MCF 10A (cell line): ENCODE results near the gene CEP192. TPM values are rescaled to one million over a fixed set of nuclear protein-coding genes. Genes with fewer than 3 reads are reported as not detected.

ENCODE experiments used
- BruUV-seq: library from RNA; stranded (reverse); fragments of 400-500 nt; replicated peaks from 2 replicates; lab custom pipeline; 2021; lab: Mats Ljungman, UMichigan
- CTCF ChIA-PET: fragments of 300-600 bp; sonication (Branson Sonifier 250); formaldehyde crosslinking; extraction: SDS; loops from one replicate; lab custom pipeline; 2021; ENCODE audit warnings: antibody characterized with exemption, inconsistent platforms; lab: Yijun Ruan, JAX
- POLR2A ChIA-PET: fragments of 300-600, 350-650 bp; sonication (Branson Sonifier 250); formaldehyde crosslinking; extraction: SDS; loops from one replicate; lab custom pipeline; 2020; ENCODE audit warnings: antibody characterized with exemption, inconsistent platforms; lab: Yijun Ruan, JAX
- DNase-seq: peaks from one replicate; pipeline ENCODE4 v3.0.0-alpha.2; 2018; ENCODE audit not compliant: unreplicated experiment
- H3K27ac Mint-ChIP-seq: one replicate; pipeline ENCODE4 v1.8.0; 2022; ENCODE audit warnings: mild to moderate bottlenecking, low read depth, mixed read lengths; ENCODE audit not compliant: unreplicated experiment
- H3K27me3 Mint-ChIP-seq: one replicate; pipeline ENCODE4 v1.8.0; 2022; ENCODE audit warnings: mixed read lengths; ENCODE audit not compliant: insufficient read depth, unreplicated experiment
- H3K36me3 Mint-ChIP-seq: one replicate; pipeline ENCODE4 v1.8.0; 2022; ENCODE audit warnings: mild to moderate bottlenecking, moderate library complexity, mixed read lengths; ENCODE audit not compliant: insufficient read depth, unreplicated experiment
- H3K4me1 Mint-ChIP-seq: one replicate; pipeline ENCODE4 v1.8.0; 2022; ENCODE audit warnings: mixed read lengths; ENCODE audit not compliant: insufficient read depth, unreplicated experiment
- H3K4me3 Mint-ChIP-seq: one replicate; pipeline ENCODE4 v1.8.0; 2022; ENCODE audit warnings: mild to moderate bottlenecking, moderate library complexity, mixed read lengths; ENCODE audit not compliant: unreplicated experiment
- H3K9me3 Mint-ChIP-seq: one replicate; pipeline ENCODE4 v1.8.0; 2022; ENCODE audit warnings: mixed read lengths; ENCODE audit not compliant: unreplicated experiment
- intact Hi-C: fragments of 100-400 bp; cut with micrococcal nuclease; formaldehyde crosslinking; loops from 2 replicates; pipeline ENCODE4 v1.14.1; 2022
- total RNA-seq: library from RNA; stranded (reverse); gene quantifications from 2 replicates; pipeline ENCODE4 v1.2.3, GENCODE V29; 2022
- TF ChIP-seq, protein P1 (sequence below): fragments of 200-600 bp; IDR thresholded peaks from one replicate; pipeline ENCODE4 v1.8.0; 2022; ENCODE audit warnings: antibody characterized with exemption, mild to moderate bottlenecking; ENCODE audit not compliant: unreplicated experiment

The CEP192 gene
- total RNA-seq, 1 experiment from 2014 or later, result 14.3 TPM

DNA sequence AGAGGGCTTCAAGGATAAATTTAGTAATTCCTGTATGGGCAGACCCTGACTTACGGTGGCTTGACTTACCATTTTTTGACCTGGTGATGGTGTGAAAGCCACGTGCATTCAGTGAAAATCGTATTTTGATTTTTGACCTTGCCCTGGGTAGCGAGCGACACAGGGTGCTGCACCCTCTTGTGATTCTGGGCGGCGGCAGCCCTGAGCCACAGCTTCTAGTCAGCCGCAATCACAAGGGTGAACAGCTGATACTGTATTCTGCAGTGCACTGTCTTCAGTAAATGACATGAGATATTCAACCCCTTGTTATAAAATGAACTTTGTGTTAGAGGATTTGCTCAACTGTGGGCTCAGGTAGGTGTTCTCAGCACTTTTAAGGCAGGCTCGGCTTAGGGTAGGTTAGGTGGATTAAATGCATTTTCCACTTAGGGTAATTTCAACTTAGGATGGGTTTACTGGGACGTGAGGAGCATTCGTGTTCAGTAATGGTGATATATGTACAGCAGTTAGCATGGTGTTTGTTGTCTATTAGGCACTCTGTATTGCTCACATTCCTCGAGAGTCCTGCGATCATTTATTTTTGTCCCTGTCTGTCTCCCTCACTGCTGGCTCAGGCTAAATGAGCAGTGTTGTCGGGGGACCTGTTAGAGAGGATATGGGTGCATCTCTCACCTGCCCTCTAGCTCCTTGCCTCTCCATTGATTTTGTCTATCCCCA lies 109.9 kb downstream of the CEP192 start:
- TF ChIP-seq, protein P1, sequence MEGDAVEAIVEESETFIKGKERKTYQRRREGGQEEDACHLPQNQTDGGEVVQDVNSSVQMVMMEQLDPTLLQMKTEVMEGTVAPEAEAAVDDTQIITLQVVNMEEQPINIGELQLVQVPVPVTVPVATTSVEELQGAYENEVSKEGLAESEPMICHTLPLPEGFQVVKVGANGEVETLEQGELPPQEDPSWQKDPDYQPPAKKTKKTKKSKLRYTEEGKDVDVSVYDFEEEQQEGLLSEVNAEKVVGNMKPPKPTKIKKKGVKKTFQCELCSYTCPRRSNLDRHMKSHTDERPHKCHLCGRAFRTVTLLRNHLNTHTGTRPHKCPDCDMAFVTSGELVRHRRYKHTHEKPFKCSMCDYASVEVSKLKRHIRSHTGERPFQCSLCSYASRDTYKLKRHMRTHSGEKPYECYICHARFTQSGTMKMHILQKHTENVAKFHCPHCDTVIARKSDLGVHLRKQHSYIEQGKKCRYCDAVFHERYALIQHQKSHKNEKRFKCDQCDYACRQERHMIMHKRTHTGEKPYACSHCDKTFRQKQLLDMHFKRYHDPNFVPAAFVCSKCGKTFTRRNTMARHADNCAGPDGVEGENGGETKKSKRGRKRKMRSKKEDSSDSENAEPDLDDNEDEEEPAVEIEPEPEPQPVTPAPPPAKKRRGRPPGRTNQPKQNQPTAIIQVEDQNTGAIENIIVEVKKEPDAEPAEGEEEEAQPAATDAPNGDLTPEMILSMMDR, result no peak
- ChIA-PET CTCF (interaction anchor here (0.5 to 0.8 kb wide), 2 partner anchors 11 to 554 kb away, joined by 3 read pairs; no protein-coding TSS in a partner anchor), POLR2A (no interaction called here)
- Mint-ChIP-seq H3K4me3 (no peak overlapping the region), H3K27me3 (no peaks in the 10 kb centered on the region), H3K27ac (no peak overlapping the region), H3K9me3 (no peaks in the 10 kb centered on the region), H3K4me1 (no peaks in the 10 kb centered on the region), H3K36me3 (peaks cover 68% of the 10 kb centered on the region)
- DNase-seq, result no peak
- no TSS peak for BruUV-seq
- intact Hi-C loops, result no loop called here

DNA sequence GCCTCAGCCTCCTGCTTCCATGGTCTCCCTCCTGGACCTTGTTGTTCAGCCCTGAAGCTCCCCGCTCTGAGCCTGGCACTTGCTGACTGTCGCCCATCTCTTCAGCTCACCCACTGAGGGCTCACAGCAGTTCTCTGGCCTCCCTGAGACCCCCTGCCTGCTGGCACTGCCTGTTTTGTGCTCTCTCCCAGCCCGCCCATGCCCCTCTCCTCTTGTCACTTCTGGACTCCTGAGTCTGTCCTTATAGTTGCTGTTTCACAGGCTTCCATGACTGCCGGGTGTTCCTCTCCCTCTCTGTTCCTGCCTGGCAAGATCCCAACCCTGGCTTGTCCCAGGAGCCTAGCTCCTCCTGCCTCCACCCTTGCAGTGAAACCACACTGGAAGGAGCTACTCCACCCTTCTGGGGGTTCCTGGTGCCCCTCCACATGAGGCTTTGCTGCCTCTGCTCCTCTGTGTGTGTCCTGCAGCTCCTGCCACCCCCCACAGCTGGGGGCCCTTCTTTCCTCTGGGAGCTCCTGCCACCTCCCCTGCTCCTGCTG lies 110.6 kb downstream of the CEP192 start:
- no peaks in the 10 kb centered on the region for H3K4me1 Mint-ChIP-seq
- CTCF ChIA-PET, result interaction anchor here (0.5 to 0.8 kb wide), 2 partner anchors 12 to 553 kb away, joined by 3 read pairs; no protein-coding TSS in a partner anchor
- POLR2A ChIA-PET, result no interaction called here

DNA sequence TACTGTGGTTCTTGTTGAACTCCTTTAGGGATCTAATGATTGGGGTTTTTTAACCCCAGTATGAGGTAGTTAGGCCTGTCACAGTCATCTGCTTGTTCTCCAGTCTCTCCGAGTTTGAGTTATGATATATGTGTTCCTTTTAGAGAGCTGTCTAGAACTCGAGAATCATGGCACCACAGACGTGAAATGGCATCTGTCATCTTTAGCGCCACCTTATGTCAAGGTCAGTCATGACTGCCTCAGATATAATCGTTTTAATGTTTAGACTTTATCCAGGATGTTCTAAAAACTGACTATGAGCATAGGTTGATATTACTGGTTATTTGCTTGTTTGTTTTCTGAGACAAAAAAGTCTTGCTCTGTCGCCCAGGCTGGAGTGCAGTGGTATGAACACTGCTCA lies 112.2 kb downstream of the CEP192 start:
- POLR2A ChIA-PET, result no interaction called here
- Mint-ChIP-seq H3K36me3 (peaks cover 77% of the 10 kb centered on the region), H3K27me3 (no peaks in the 10 kb centered on the region), H3K27ac (no peak overlapping the region), H3K4me1 (no peaks in the 10 kb centered on the region), H3K4me3 (no peak overlapping the region), H3K9me3 (no peaks in the 10 kb centered on the region)
- TF ChIP-seq, protein P1, result no peak
- no peak for DNase-seq
- CTCF ChIA-PET, result interaction anchor here (0.6 kb wide), 1 partner anchor 15 kb away, joined by 3 read pairs; no protein-coding TSS in a partner anchor
- BruUV-seq, result no TSS peak
- intact Hi-C loops, result no loop called here

More for the DNA sequence above, 110.6 kb downstream of the CEP192 start:
- Mint-ChIP-seq H3K9me3 (no peaks in the 10 kb centered on the region), H3K27ac (no peak overlapping the region), H3K27me3 (no peaks in the 10 kb centered on the region), H3K36me3 (peaks cover 68% of the 10 kb centered on the region), H3K4me3 (no peak overlapping the region)
- DNase-seq, result no peak
- intact Hi-C loops, result no loop called here
- TF ChIP-seq, protein P1, result no peak
- no TSS peak for BruUV-seq

DNA sequence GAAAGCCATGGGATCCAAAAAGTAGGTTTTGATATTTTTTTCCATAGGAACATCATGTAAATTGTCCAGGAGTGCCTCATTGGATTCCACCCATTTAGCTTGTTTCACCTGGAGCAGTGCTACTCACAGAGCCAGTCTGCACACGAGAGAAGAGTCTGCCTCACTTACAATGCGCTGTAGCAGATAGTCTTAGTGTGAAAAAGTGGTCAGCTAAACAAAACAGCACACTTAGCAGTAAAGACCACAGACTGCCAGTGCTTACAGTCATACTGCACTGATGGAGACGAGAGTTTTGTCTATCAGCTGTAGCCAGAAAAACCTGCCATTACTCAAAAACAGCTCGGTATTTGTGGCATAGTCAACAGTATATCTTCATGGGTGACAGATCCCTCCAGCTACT lies 113.9 kb downstream of the CEP192 start:
- no peaks in the 10 kb centered on the region for H3K9me3 Mint-ChIP-seq
- intact Hi-C loops, result no loop called here
- no peaks in the 10 kb centered on the region for H3K27me3 Mint-ChIP-seq
- no peak overlapping the region for H3K27ac Mint-ChIP-seq
- no peaks in the 10 kb centered on the region for H3K4me1 Mint-ChIP-seq
- H3K4me3 Mint-ChIP-seq, result no peak overlapping the region
- no TSS peak for BruUV-seq
- POLR2A ChIA-PET, result no interaction called here
- TF ChIP-seq, protein P1, result no peak
- no peak for DNase-seq
- CTCF ChIA-PET, result interaction anchor here (0.8 to 1.4 kb wide), 2 partner anchors 20 to 1289 kb away, joined by 3 read pairs; no protein-coding TSS in a partner anchor
- H3K36me3 Mint-ChIP-seq, result peaks cover 89% of the 10 kb centered on the region
